Measurements from ENCODE around the gene PRCC. TPM values are rescaled to one million over a fixed set of nuclear protein-coding genes. Genes with fewer than 3 reads are reported as not detected.

The PRCC gene
- total and polyA plus RNA-seq, 2 of the 4 experiments (the other 2 are of a cell fraction) = 10.6 to 59.6 TPM

DNA sequence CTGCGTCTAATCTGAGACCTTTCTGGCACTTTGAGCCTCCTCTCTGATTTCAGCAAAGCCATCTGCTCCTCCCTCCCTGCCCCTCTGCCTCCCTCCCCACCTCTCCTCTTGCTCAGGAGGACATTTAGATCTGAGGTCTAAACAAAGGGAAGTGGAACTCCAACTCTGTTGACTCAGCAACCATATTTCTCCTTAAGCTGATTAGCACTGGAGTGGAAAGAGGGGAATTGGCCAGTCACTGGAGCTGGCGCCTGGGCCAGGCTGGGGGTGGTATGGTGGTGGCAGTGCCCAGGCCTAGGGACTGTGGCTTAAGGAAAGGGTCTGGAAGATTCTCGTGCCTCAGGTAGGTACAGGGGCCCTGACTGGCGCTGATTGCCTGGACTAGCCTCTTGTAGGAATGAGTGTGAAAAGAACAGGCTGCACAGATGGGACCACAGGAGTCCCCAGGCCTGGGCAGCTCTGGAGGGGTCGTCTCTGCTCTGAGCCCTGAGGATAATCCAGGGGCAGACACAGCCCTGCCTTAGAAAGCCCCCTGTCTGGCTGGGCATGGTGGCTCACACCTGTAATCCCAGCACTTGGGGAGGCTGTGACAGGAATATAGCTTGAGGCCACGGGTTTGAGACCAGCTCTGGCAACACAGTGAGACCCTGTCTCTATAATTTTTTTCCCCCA, 37.4 kb downstream of the PRCC start:
- Histone ChIP-seq H3K36me3 (ENCODE audit: control insufficient read depth, insufficient read depth, low read length) (peaks cover 19% of the 10 kb centered on the region), H2BK20ac (ENCODE audit: low read depth, low read length) (no peak overlapping the region), H2BK120ac (ENCODE audit: low read depth, low read length) (no peak overlapping the region), H4K20me1 (ENCODE audit: insufficient read depth, low read length) (peaks cover 26% of the 10 kb centered on the region; the same call in 1 of the 2 replicates), H3K56ac (ENCODE audit: extremely low read depth, insufficient read depth, low read length) (no peak overlapping the region), H2BK15ac (ENCODE audit: low read depth, low read length) (no peak overlapping the region), H3K27ac (ENCODE audit: insufficient read depth, low read length) (no peak overlapping the region), H3K9ac (ENCODE audit: low read depth, low read length) (no peak overlapping the region), H3K23ac (ENCODE audit: low read depth, low read length) (no peak overlapping the region), H2BK5ac (ENCODE audit: low read depth, low read length, poor library complexity, severe bottlenecking) (no peak overlapping the region), H3K9me3 (ENCODE audit: control insufficient read depth, insufficient read depth, low read length) (no peaks in the 10 kb centered on the region), H4K8ac (ENCODE audit: low read depth in 2 of 2, low read length in 2 of 2) (no peak overlapping the region), H3K27me3 (ENCODE audit: control insufficient read depth, insufficient read depth, low read length) (peaks cover 16% of the 10 kb centered on the region; the same call in 1 of the 2 replicates), H2AFZ (replicated peaks; ENCODE audit: low read length, poor library complexity) (no peak overlapping the region), H2AK5ac (ENCODE audit: low read depth, low read length) (no peak overlapping the region), H3K14ac (replicated peaks; ENCODE audit: low read depth, low read length) (no peak overlapping the region), H3K9me1 (ENCODE audit: insufficient read depth, low read length) (peaks cover 8% of the 10 kb centered on the region; the same call in 1 of the 2 replicates), H4K91ac (ENCODE audit: insufficient read depth, low read depth, low read length) (no peak overlapping the region), H3K4me1 (ENCODE audit: control insufficient read depth, insufficient read depth, low read length) (peaks cover 11% of the 10 kb centered on the region; the same call in 1 of the 2 replicates), H4K5ac (ENCODE audit: low read depth, low read length) (no peak overlapping the region), H3K4me3 (ENCODE audit: insufficient read depth, low read depth, low read length) (no peak overlapping the region), H3K18ac (ENCODE audit: low read depth, low read length) (no peak overlapping the region), H3K79me1 (ENCODE audit: low read depth in 1 of 2, low read length in 2 of 2) (no peaks in the 10 kb centered on the region), H2AK9ac (replicated peaks; ENCODE audit: low read depth, low read length, poor library complexity) (no peak overlapping the region), H3K4ac (ENCODE audit: low read depth, low read length) (no peak overlapping the region), H3K4me2 (ENCODE audit: low read depth, low read length) (no peak overlapping the region)
- dilution Hi-C loops (cut with HindIII; ENCODE audit: low sequenced_read_pairs, unreplicated experiment) (no loop called here), intact Hi-C loops (cut with micrococcal nuclease) (no loop called here), in situ Hi-C loops (cut with MboI; ENCODE audit: low sequenced_read_pairs) (no loop called here)
- ATAC-seq (ENCODE audit: low read depth) = peak; percentile 50
- DNase-seq = peak; percentile 51
- WGBS, 2 experiments (ENCODE audit: extremely low coverage in 2 of 2, insufficient read length in 1 of 2) = 67% methylated on average over 1 of the region's 6 CpGs; no CpG with 5 or more reads in 1 of the 2 experiments
- no TSS peak for BruUV-seq (replicated peaks)
- TF ChIP-seq MAFK (IDR thresholded peaks at IDR 0.05; ENCODE audit: low read depth, low read length) = 0 out of 2 replicates have a peak, but pooled peaks have one; percentile 10
- TF ChIP-seq BHLHE40 (IDR thresholded peaks at IDR 0.05; ENCODE audit: low read depth, low read length) = no peak
- ChIA-PET POLR2A (ENCODE audit: unreplicated experiment) (no interaction called here), CTCF (interaction anchor here (1.1 to 1.3 kb wide), 2 partner anchors 79 to 85 kb away, joined by 3 read pairs; no protein-coding TSS in a partner anchor)

All from IMR-90 (cell line).